ENCODE data around the gene C1orf35.
"Not testable (repeated sequence)": the region's sequence is repeated elsewhere in the genome, so short reads cannot be mapped to it uniquely, and the experiment has no call there.

The C1orf35 gene

GRCh38 chr1:228142155-228142691 is 39.1 kb upstream of the C1orf35 start:
- DNase-seq (ENCODE audit: low read depth), result no peak

- peak; percentile 66 for DNase-seq (ENCODE audit: low read depth)
Measured at GRCh38 chr1:228141226-228142044, 38.3 kb upstream of the C1orf35 start.

GRCh38 chr1:228140724-228141225 is 37.6 kb upstream of the C1orf35 start:
- DNase-seq (ENCODE audit: low read depth), result no peak

- DNase-seq (ENCODE audit: low read depth), result peak; percentile 100
Measured at GRCh38 chr1:228139931-228140723, 37.0 kb upstream of the C1orf35 start, which contains the start of gene GUK1. TSS of gene GUK1 (plus strand) at chr1:228140279. CDS start at chr1:228140303, 24 bp downstream.

- no peak for DNase-seq (ENCODE audit: low read depth)
Measured at GRCh38 chr1:228139406-228139930, 36.3 kb upstream of the C1orf35 start.

GRCh38 chr1:228136901-228137300 is 33.8 kb upstream of the C1orf35 start:
- DNase-seq (ENCODE audit: low read depth), result no peak

GRCh38 chr1:228134591-228134990 is 31.5 kb upstream of the C1orf35 start:
- DNase-seq (ENCODE audit: low read depth), result no peak

- no peak for DNase-seq (ENCODE audit: low read depth)
Measured at GRCh38 chr1:228131766-228132165, 28.6 kb upstream of the C1orf35 start.

- no peak for DNase-seq (ENCODE audit: low read depth)
Measured at GRCh38 chr1:228125185-228125584, 22.1 kb upstream of the C1orf35 start.

GRCh38 chr1:228123505-228123904 is 20.4 kb upstream of the C1orf35 start:
- DNase-seq (ENCODE audit: low read depth), result no peak

- no peak for DNase-seq (ENCODE audit: low read depth)
Measured at GRCh38 chr1:228122921-228123441, 19.9 kb upstream of the C1orf35 start.

GRCh38 chr1:228120857-228121489 is 17.8 kb upstream of the C1orf35 start:
- DNase-seq (ENCODE audit: low read depth), result no peak

- DNase-seq (ENCODE audit: low read depth), result no peak
Measured at GRCh38 chr1:228120351-228120750, 17.2 kb upstream of the C1orf35 start.

- DNase-seq (ENCODE audit: low read depth), result no peak
Measured at GRCh38 chr1:228118040-228118439, 14.9 kb upstream of the C1orf35 start.

GRCh38 chr1:228117335-228117734 is 14.2 kb upstream of the C1orf35 start:
- DNase-seq (ENCODE audit: low read depth), result no peak

- no peak for DNase-seq (ENCODE audit: low read depth)
Measured at GRCh38 chr1:228114827-228115226, 11.7 kb upstream of the C1orf35 start.

- DNase-seq (ENCODE audit: low read depth), result no peak
Measured at GRCh38 chr1:228112617-228113016, 9.5 kb upstream of the C1orf35 start.

- no peak for DNase-seq (ENCODE audit: low read depth)
Measured at GRCh38 chr1:228112167-228112566, 9.0 kb upstream of the C1orf35 start.

- not testable (repeated sequence) for DNase-seq (ENCODE audit: low read depth)
Measured at GRCh38 chr1:228111315-228111714, 8.2 kb upstream of the C1orf35 start.

GRCh38 chr1:228110556-228110955 is 7.4 kb upstream of the C1orf35 start:
- no peak for DNase-seq (ENCODE audit: low read depth)

GRCh38 chr1:228109962-228110488 is 6.9 kb upstream of the C1orf35 start:
- peak; percentile 43 for DNase-seq (ENCODE audit: low read depth)

All from ELR (cell line).